GM12865 (cell line): ENCODE measurements around the gene SLC25A51.

ENCODE experiments used
- DNase-seq: peaks from one replicate; pipeline ENCODE4 v3.0.0; 2010; ENCODE audit warnings: low read depth
- H3K4me3 ChIP-seq: 2 replicates; pipeline ENCODE4 v1.5.1; 2011; ENCODE audit warnings: mild to moderate bottlenecking, low read depth, low read length, control low read depth
- CTCF ChIP-seq: IDR thresholded peaks from 2 replicates; pipeline ENCODE4 v1.5.1; 2011; ENCODE audit warnings: low read length, control low read depth, low read depth, inconsistent platforms; ENCODE audit not compliant: insufficient read depth; ENCODE audit errors: missing control alignments

SLC25A51 gene

GRCh38 chr9:37948417-37948980, 44.6 kb upstream of the SLC25A51 start:
- no peak for DNase-seq
- TF ChIP-seq CTCF: no peak

GRCh38 chr9:37947977-37948376, 44.0 kb upstream of the SLC25A51 start:
- H3K4me3 ChIP-seq: no peak overlapping the region
- no peak for TF ChIP-seq CTCF
- DNase-seq: no peak

More at GRCh38 chr9:37948417-37948980, 44.6 kb upstream of the SLC25A51 start:
- no peak overlapping the region for H3K4me3 ChIP-seq

GRCh38 chr9:37947471-37947870, 43.5 kb upstream of the SLC25A51 start:
- TF ChIP-seq CTCF: no peak
- no peak overlapping the region for H3K4me3 ChIP-seq
- DNase-seq: no peak

GRCh38 chr9:37946971-37947370, 43.0 kb upstream of the SLC25A51 start:
- no peak for TF ChIP-seq CTCF
- DNase-seq: no peak
- H3K4me3 ChIP-seq: no peak overlapping the region

- no peak for DNase-seq
- TF ChIP-seq CTCF: no peak
These were observed 42.1 kb upstream of the SLC25A51 start for GRCh38 chr9:37946041-37946440.

GRCh38 chr9:37944671-37945481, 40.9 kb upstream of the SLC25A51 start:
- no peak overlapping the region for H3K4me3 ChIP-seq
- no peak for DNase-seq
- TF ChIP-seq CTCF: no peak

More at GRCh38 chr9:37946041-37946440, 42.1 kb upstream of the SLC25A51 start:
- no peak overlapping the region for H3K4me3 ChIP-seq
